ENCODE data around the gene KLB. TPM values are rescaled to one million over a fixed set of nuclear protein-coding genes. Genes with fewer than 3 reads are reported as not detected.

The KLB gene
- total RNA-seq, 1 experiment from 2014 or later, result not detected

DNA sequence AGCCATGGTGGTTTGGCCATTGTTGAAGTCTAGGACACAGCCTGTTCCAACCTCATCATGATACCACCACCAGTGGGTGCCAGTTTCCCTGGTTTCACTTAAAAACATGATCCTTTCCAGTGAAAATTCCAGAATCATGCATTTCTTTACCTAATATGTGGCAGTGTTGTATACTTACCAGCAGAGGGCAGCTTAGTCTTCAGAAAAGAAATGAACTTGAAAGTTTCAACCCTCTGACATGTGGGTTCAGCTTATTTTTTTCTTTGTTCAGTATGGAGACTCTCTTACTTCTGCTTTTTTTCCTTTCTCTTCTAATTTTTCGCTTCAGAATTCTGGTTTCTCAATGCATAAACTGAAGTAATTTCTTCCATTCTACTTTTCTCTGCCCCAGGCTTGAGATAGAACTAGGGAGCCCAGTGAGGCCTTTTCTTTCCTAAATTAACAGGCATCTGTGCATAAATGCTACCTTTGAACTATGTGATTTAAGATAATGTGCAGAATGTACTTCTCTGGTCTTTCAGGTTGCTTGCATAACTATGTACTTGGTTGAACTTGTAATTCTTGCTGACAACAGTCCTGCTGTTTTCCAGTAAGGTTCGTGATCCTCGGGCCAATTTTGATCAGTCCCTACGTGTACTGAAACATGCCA lies 62.8 kb downstream of the KLB start:
- Histone ChIP-seq H3K9me2 (ENCODE audit: insufficient read depth) (no peaks in the 10 kb centered on the region), H4K20me1 (ENCODE audit: insufficient read depth) (no peaks in the 10 kb centered on the region), H3K9me3 (ENCODE audit: insufficient read depth, low read depth) (no peaks in the 10 kb centered on the region), H3K36me3 (ENCODE audit: low read depth) (peaks cover 17% of the 10 kb centered on the region), H3K27ac (peak overlapping the region; percentile 65), H3K79me2 (ENCODE audit: low read depth) (no peaks in the 10 kb centered on the region), H3F3A (ENCODE audit: insufficient read depth, low read depth) (peaks cover 17% of the 10 kb centered on the region; the same call in 1 of the 2 replicates), H3K27me3 (ENCODE audit: insufficient read depth, low read depth) (no peaks in the 10 kb centered on the region), H3K4me3 (no peak overlapping the region), H3K4me2 (no peak overlapping the region), H2AFZ (no peak overlapping the region), H3K4me1 (replicated peaks; ENCODE audit: insufficient read depth) (peaks cover 9% of the 10 kb centered on the region)
- peak; percentile 52 to 77 for DNase-seq
- ChIA-PET POLR2A (ENCODE audit: unreplicated experiment) (interaction anchor here (0.5 to 0.7 kb wide), 3 partner anchors 45 to 1298 kb away, joined by 3 to 8 read pairs (median 7); no protein-coding TSS in a partner anchor), CTCF (interaction anchor here (0.6 to 1.2 kb wide), 6 partner anchors 26 to 567 kb away, joined by 3 to 6 read pairs (median 4); no protein-coding TSS in a partner anchor)
- BruUV-seq (replicated peaks), result no TSS peak
- intact Hi-C loops (cut with micrococcal nuclease; ENCODE audit: unreplicated experiment), result loop anchor here (1.0 to 5.0 kb wide), 5 partner anchors 58 to 588 kb away; partner anchors contain the start of genes N4BP2, PDS5A, SMIM14 and UGDH
- TF ChIP-seq, protein P1, sequence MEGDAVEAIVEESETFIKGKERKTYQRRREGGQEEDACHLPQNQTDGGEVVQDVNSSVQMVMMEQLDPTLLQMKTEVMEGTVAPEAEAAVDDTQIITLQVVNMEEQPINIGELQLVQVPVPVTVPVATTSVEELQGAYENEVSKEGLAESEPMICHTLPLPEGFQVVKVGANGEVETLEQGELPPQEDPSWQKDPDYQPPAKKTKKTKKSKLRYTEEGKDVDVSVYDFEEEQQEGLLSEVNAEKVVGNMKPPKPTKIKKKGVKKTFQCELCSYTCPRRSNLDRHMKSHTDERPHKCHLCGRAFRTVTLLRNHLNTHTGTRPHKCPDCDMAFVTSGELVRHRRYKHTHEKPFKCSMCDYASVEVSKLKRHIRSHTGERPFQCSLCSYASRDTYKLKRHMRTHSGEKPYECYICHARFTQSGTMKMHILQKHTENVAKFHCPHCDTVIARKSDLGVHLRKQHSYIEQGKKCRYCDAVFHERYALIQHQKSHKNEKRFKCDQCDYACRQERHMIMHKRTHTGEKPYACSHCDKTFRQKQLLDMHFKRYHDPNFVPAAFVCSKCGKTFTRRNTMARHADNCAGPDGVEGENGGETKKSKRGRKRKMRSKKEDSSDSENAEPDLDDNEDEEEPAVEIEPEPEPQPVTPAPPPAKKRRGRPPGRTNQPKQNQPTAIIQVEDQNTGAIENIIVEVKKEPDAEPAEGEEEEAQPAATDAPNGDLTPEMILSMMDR (conservative IDR thresholded peaks at IDR 0.05), result peak; percentile 93
- no peak for TF ChIP-seq EZH2 (IDR thresholded peaks at IDR 0.05; ENCODE audit: low read depth)

DNA sequence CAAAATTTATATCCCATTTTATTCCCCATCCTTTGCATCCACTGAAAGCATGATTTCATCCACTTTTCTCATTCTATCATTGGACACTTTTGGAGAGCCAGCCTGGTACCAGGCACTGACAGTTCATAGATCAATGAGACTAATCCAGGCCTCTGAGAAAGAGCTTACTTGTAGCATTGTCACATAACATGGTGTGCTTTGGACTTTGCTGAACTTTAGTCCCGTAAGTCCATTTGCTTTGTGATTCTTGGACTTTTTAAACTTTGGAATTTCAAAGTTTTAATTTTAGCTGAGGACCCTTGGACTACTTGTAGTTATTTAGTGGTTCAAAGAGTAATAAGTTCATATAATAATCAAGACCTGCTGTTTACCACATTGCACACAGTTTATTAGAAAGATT lies 63.7 kb downstream of the KLB start:
- Histone ChIP-seq H3K27me3 (ENCODE audit: insufficient read depth, low read depth) (no peaks in the 10 kb centered on the region), H3K9me2 (ENCODE audit: insufficient read depth) (no peaks in the 10 kb centered on the region), H3K4me3 (no peak overlapping the region), H2AFZ (no peak overlapping the region), H3K79me2 (ENCODE audit: low read depth) (no peaks in the 10 kb centered on the region), H3F3A (ENCODE audit: insufficient read depth, low read depth) (peaks cover 14% of the 10 kb centered on the region; the same call in 1 of the 2 replicates), H3K36me3 (ENCODE audit: low read depth) (peaks cover 10% of the 10 kb centered on the region), H3K9me3 (ENCODE audit: insufficient read depth, low read depth) (no peaks in the 10 kb centered on the region), H3K27ac (no peak overlapping the region), H3K4me2 (no peak overlapping the region), H4K20me1 (ENCODE audit: insufficient read depth) (no peaks in the 10 kb centered on the region), H3K4me1 (replicated peaks; ENCODE audit: insufficient read depth) (peaks cover 9% of the 10 kb centered on the region)
- no TSS peak for BruUV-seq (replicated peaks)
- DNase-seq, result no peak
- TF ChIP-seq, protein P1 (conservative IDR thresholded peaks at IDR 0.05), result no peak
- no peak for TF ChIP-seq EZH2 (IDR thresholded peaks at IDR 0.05; ENCODE audit: low read depth)
- CTCF ChIA-PET, result no interaction called here
- intact Hi-C loops (cut with micrococcal nuclease; ENCODE audit: unreplicated experiment), result no loop called here
- POLR2A ChIA-PET (ENCODE audit: unreplicated experiment), result interaction anchor here (0.6 kb wide), 2 partner anchors 14 to 115 kb away, joined by 3 to 6 read pairs; no protein-coding TSS in a partner anchor

- Histone ChIP-seq H3K27me3 (ENCODE audit: insufficient read depth, low read depth) (no peaks in the 10 kb centered on the region), H3K4me2 (no peak overlapping the region), H3K27ac (no peak overlapping the region), H2AFZ (no peak overlapping the region), H3K4me1 (replicated peaks; ENCODE audit: insufficient read depth) (no peaks in the 10 kb centered on the region), H3K36me3 (ENCODE audit: low read depth) (peaks cover 8% of the 10 kb centered on the region), H3K79me2 (ENCODE audit: low read depth) (no peaks in the 10 kb centered on the region), H3K4me3 (no peak overlapping the region), H3K9me3 (ENCODE audit: insufficient read depth, low read depth) (no peaks in the 10 kb centered on the region), H3K9me2 (ENCODE audit: insufficient read depth) (no peaks in the 10 kb centered on the region), H3F3A (ENCODE audit: insufficient read depth, low read depth) (peaks cover 8% of the 10 kb centered on the region; the same call in 1 of the 2 replicates), H4K20me1 (ENCODE audit: insufficient read depth) (no peaks in the 10 kb centered on the region)
- no peak for TF ChIP-seq EZH2 (IDR thresholded peaks at IDR 0.05; ENCODE audit: low read depth)
- TF ChIP-seq, protein P1 (conservative IDR thresholded peaks at IDR 0.05), result no peak
- POLR2A ChIA-PET (ENCODE audit: unreplicated experiment), result no interaction called here
- no TSS peak for BruUV-seq (replicated peaks)
- intact Hi-C loops (cut with micrococcal nuclease; ENCODE audit: unreplicated experiment), result no loop called here
- CTCF ChIA-PET, result no interaction called here
- DNase-seq, result no peak
Measured at GRCh38 chr4:39472396-39472795, 65.7 kb downstream of the KLB start.

Measured in PC-9 (cell line).